HepG2 (cell line): ENCODE measurements around the gene PPM1G. TPM values are rescaled to one million over a fixed set of nuclear protein-coding genes. Genes with fewer than 3 reads are reported as not detected.

ENCODE experiments used
- HDAC1 ChIP-seq: sonication (generic); formaldehyde crosslinking; IDR thresholded peaks from 2 replicates; pipeline ENCODE4 v1.5.1; 2020; ENCODE audit warnings: mild to moderate bottlenecking, missing genetic modification reagents
- HNF1A ChIP-seq, 2 experiments: sonication (generic) in 1 of 2; formaldehyde crosslinking in 1 of 2; IDR thresholded peaks; 2 replicates each; pipeline versions ENCODE4 v1.4.0 to v1.6.1; 2016 to 2020; ENCODE audit warnings: borderline replicate concordance in 1 of 2, low read depth in 1 of 2, mild to moderate bottlenecking in 1 of 2, missing genetic modification reagents in 1 of 2
- NAIF1 ChIP-seq: sonication (generic); formaldehyde crosslinking; IDR thresholded peaks from 2 replicates; pipeline ENCODE4 v1.5.0; 2020; ENCODE audit warnings: mild to moderate bottlenecking, missing genetic modification reagents, borderline replicate concordance
- NCOA1 ChIP-seq: sonication (generic); formaldehyde crosslinking; IDR thresholded peaks from 2 replicates; pipeline ENCODE4 v1.9.0; 2021; ENCODE audit warnings: missing genetic modification reagents
- NR2F1 ChIP-seq, 2 experiments: fragments of 450-650 bp in 1 of 2; formaldehyde crosslinking in 1 of 2; IDR thresholded peaks; 2 replicates each; pipeline versions ENCODE4 v1.5.0 to v1.6.1; 2016 to 2020; ENCODE audit warnings: mild to moderate bottlenecking in 1 of 2, missing compliant biosample characterization in 1 of 2, missing genetic modification reagents in 1 of 2, moderate library complexity in 1 of 2
- PAWR ChIP-seq: sonication (generic); formaldehyde crosslinking; IDR thresholded peaks from 2 replicates; pipeline ENCODE4 v1.4.0; 2020; ENCODE audit warnings: missing genetic modification reagents, mild to moderate bottlenecking, borderline replicate concordance
- PRMT3 ChIP-seq: sonication (generic); formaldehyde crosslinking; IDR thresholded peaks from 2 replicates; pipeline ENCODE4 v1.8.1; 2022; ENCODE audit warnings: low read depth, mild to moderate bottlenecking, moderate library complexity, missing genetic modification reagents, borderline replicate concordance
- RAD21 ChIP-seq: fragments of 450-650 bp; formaldehyde crosslinking; IDR thresholded peaks from 2 replicates; pipeline ENCODE4 v1.5.0; 2020; ENCODE audit warnings: mild to moderate bottlenecking
- SIX4 ChIP-seq: sonication (generic); formaldehyde crosslinking; IDR thresholded peaks from 2 replicates; pipeline ENCODE4 v1.4.0; 2020; ENCODE audit warnings: missing genetic modification reagents
- THAP9 ChIP-seq: sonication (generic); formaldehyde crosslinking; IDR thresholded peaks from 2 replicates; pipeline ENCODE4; 2020; ENCODE audit warnings: missing genetic modification reagents, mild to moderate bottlenecking, borderline replicate concordance
- TOPORS ChIP-seq: sonication (generic); formaldehyde crosslinking; IDR thresholded peaks from 2 replicates; pipeline ENCODE4 v1.8.0; 2023; ENCODE audit warnings: mild to moderate bottlenecking, missing genetic modification reagents
- ZNF652 ChIP-seq: IDR thresholded peaks from 2 replicates; pipeline ENCODE4 v1.6.1; 2016; ENCODE audit warnings: low read depth, borderline replicate concordance
- ZNF792 ChIP-seq: IDR thresholded peaks from 2 replicates; pipeline ENCODE4 v1.6.1; 2016
- ZNF883 ChIP-seq: sonication (generic); formaldehyde crosslinking; IDR thresholded peaks from 2 replicates; pipeline ENCODE4 v1.5.1; 2020; ENCODE audit warnings: mild to moderate bottlenecking, missing genetic modification reagents; ENCODE audit errors: not compliant biosample characterization
- ZSCAN25 ChIP-seq: sonication (generic); formaldehyde crosslinking; IDR thresholded peaks from 2 replicates; pipeline ENCODE4 v1.8.0; 2022; ENCODE audit warnings: mild to moderate bottlenecking, missing genetic modification reagents
- ZZZ3 ChIP-seq: sonication (generic); formaldehyde crosslinking; IDR thresholded peaks from 2 replicates; pipeline ENCODE4 v1.4.0; 2020; ENCODE audit warnings: missing genetic modification reagents, mild to moderate bottlenecking, borderline replicate concordance
- polyA plus RNA-seq, 8 experiments: library from polyadenylated mRNA; depleted of rRNA in 3 of 8; stranded (reverse) in 7 of 8; unstranded in 1 of 8; fragments of >200 nt; fragmentation: Illumina TruSeq in 4 of 8; extraction: Trizol in 4 of 8; gene quantifications; 2 replicates each; pipeline versions ENCODE4 v1.2.1 to v1.2.3, GENCODE V29; 2011 to 2016; ENCODE audit warnings: low read depth in 4 of 8, missing spikeins in 1 of 8, mixed read lengths in 1 of 8; ENCODE audit not compliant: insufficient read depth in 1 of 8
- total RNA-seq, 5 experiments: library from RNA; depleted of rRNA; stranded (reverse); fragments of >200 nt; fragmentation: Illumina TruSeq; extraction: Trizol; gene quantifications; 2 replicates each; pipeline ENCODE4 v1.2.3, GENCODE V29; 2016; ENCODE audit warnings: low read depth in 1 of 5
- TF ChIP-seq, protein P1 (sequence below): IDR thresholded peaks from 2 replicates; pipeline ENCODE4 v1.6.1; 2016; ENCODE audit warnings: missing compliant biosample characterization, missing genetic modification reagents, borderline replicate concordance
- TF ChIP-seq, protein P2 (sequence below): sonication (generic); formaldehyde crosslinking; IDR thresholded peaks from 2 replicates; pipeline ENCODE4 v1.4.0; 2020; ENCODE audit warnings: missing genetic modification reagents

Gene PPM1G
- total and polyA plus RNA-seq, 2 of the 13 experiments (the other 11 are each of a cell fraction or from before 2014, with no cell fraction given): 58.2 to 213 TPM

GRCh38 chr2:27356382-27357181, 52.8 kb downstream of the PPM1G start, which contains the start of gene GTF3C2 (continued):
- TF ChIP-seq THAP9 (CRISPR knock-in tag): peak; percentile 97
- peak; percentile 45; the same call in 1 of the 2 replicates for TF ChIP-seq RAD21 (CRISPR knock-in tag)
- peak; percentile 43; the same call in 1 of the 2 replicates for TF ChIP-seq ZSCAN25 (CRISPR knock-in tag)
- TF ChIP-seq ZZZ3 (CRISPR knock-in tag): peak; percentile 78; the same call in 1 of the 2 replicates
- no peak; the same call in none of the 2 replicates for TF ChIP-seq NCOA1 (CRISPR knock-in tag)
- peak; percentile 86 for TF ChIP-seq HDAC1
- 0 out of 2 replicates have a peak, but pooled peaks have one; percentile 13 for TF ChIP-seq ZNF652 (CRISPR knock-in tag)
- peak; percentile 3 for TF ChIP-seq ZNF883
- TF ChIP-seq SIX4 (CRISPR knock-in tag): peak; percentile 30
- peak; percentile 96; the same call in 1 of the 2 replicates for TF ChIP-seq PAWR (CRISPR knock-in tag)
- TF ChIP-seq TOPORS: no peak
- no peak for TF ChIP-seq NR2F1 (CRISPR knock-in tag; IDR thresholded peaks at IDR 0.05)
- peak; percentile 55; the same call in 1 of the 2 replicates for TF ChIP-seq PRMT3 (CRISPR knock-in tag)
- peak; percentile 17 for TF ChIP-seq ZNF792
- TF ChIP-seq NAIF1 (CRISPR knock-in tag): peak; percentile 100
- TF ChIP-seq HNF1A (IDR thresholded peaks at IDR 0.05; ENCODE audit: low read depth): 0 out of 2 replicates have a peak, but pooled peaks have one; percentile 5
- peak; percentile 72; the same call in 1 of the 2 replicates for TF ChIP-seq HNF1A (CRISPR knock-in tag; IDR thresholded peaks at IDR 0.05; ENCODE audit: borderline replicate concordance)
- TF ChIP-seq, protein P1, sequence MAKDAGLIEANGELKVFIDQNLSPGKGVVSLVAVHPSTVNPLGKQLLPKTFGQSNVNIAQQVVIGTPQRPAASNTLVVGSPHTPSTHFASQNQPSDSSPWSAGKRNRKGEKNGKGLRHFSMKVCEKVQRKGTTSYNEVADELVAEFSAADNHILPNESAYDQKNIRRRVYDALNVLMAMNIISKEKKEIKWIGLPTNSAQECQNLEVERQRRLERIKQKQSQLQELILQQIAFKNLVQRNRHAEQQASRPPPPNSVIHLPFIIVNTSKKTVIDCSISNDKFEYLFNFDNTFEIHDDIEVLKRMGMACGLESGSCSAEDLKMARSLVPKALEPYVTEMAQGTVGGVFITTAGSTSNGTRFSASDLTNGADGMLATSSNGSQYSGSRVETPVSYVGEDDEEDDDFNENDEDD (CRISPR knock-in tag): peak; percentile 87; the same call in 1 of the 2 replicates
- TF ChIP-seq, protein P2, sequence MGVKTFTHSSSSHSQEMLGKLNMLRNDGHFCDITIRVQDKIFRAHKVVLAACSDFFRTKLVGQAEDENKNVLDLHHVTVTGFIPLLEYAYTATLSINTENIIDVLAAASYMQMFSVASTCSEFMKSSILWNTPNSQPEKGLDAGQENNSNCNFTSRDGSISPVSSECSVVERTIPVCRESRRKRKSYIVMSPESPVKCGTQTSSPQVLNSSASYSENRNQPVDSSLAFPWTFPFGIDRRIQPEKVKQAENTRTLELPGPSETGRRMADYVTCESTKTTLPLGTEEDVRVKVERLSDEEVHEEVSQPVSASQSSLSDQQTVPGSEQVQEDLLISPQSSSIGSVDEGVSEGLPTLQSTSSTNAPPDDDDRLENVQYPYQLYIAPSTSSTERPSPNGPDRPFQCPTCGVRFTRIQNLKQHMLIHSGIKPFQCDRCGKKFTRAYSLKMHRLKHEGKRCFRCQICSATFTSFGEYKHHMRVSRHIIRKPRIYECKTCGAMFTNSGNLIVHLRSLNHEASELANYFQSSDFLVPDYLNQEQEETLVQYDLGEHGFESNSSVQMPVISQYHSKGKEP: peak; percentile 51; the same call in 1 of the 2 replicates
